GM18858 (cell line): ENCODE measurements around the gene SNTG2.
"Not testable (repeated sequence)": the region's sequence is repeated elsewhere in the genome, so short reads cannot be mapped to it uniquely, and the experiment has no call there.

ENCODE experiments used
- ATAC-seq: cut with Tn5 transposase; IDR thresholded peaks from one replicate; pipeline ENCODE4 v1.9.1; 2021; ENCODE audit not compliant: unreplicated experiment

Gene SNTG2

GRCh38 chr2:1170241-1170640 is 219.6 kb downstream of the SNTG2 start:
- ATAC-seq, result no peak

GRCh38 chr2:1170711-1171110 is 220.1 kb downstream of the SNTG2 start:
- ATAC-seq, result no peak

GRCh38 chr2:1173528-1173927 is 222.9 kb downstream of the SNTG2 start:
- no peak for ATAC-seq

GRCh38 chr2:1181893-1182292 is 231.2 kb downstream of the SNTG2 start:
- no peak for ATAC-seq

- no peak for ATAC-seq
Observed at GRCh38 chr2:1183300-1183699, 232.7 kb downstream of the SNTG2 start.

- no peak for ATAC-seq
Observed at GRCh38 chr2:1186421-1186820, 235.8 kb downstream of the SNTG2 start.

GRCh38 chr2:1187189-1187588 is 236.5 kb downstream of the SNTG2 start:
- ATAC-seq, result no peak

GRCh38 chr2:1192121-1192520 is 241.5 kb downstream of the SNTG2 start:
- ATAC-seq, result no peak

- ATAC-seq, result no peak
Observed at GRCh38 chr2:1193801-1194200, 243.2 kb downstream of the SNTG2 start.

- ATAC-seq, result no peak
Observed at GRCh38 chr2:1203772-1204171, 253.1 kb downstream of the SNTG2 start.

GRCh38 chr2:1205853-1206252 is 255.2 kb downstream of the SNTG2 start:
- ATAC-seq, result no peak

- ATAC-seq, result no peak
Observed at GRCh38 chr2:1207962-1208510, 257.4 kb downstream of the SNTG2 start.

- no peak for ATAC-seq
Observed at GRCh38 chr2:1208522-1208921, 257.9 kb downstream of the SNTG2 start.

GRCh38 chr2:1209246-1209645 is 258.6 kb downstream of the SNTG2 start:
- no peak for ATAC-seq

GRCh38 chr2:1209761-1210160 is 259.1 kb downstream of the SNTG2 start:
- ATAC-seq, result no peak

GRCh38 chr2:1210352-1210751 is 259.7 kb downstream of the SNTG2 start:
- ATAC-seq, result no peak

GRCh38 chr2:1219901-1220573 is 269.4 kb downstream of the SNTG2 start:
- no peak for ATAC-seq

GRCh38 chr2:1222056-1222455 is 271.4 kb downstream of the SNTG2 start:
- no peak for ATAC-seq

GRCh38 chr2:1223791-1224190 is 273.1 kb downstream of the SNTG2 start:
- no peak for ATAC-seq

- no peak for ATAC-seq
Observed at GRCh38 chr2:1224901-1225300, 274.3 kb downstream of the SNTG2 start.

- ATAC-seq, result no peak
Observed at GRCh38 chr2:1226766-1227165, 276.1 kb downstream of the SNTG2 start.

GRCh38 chr2:1227274-1227900 is 276.7 kb downstream of the SNTG2 start:
- no peak for ATAC-seq

- not testable (repeated sequence) for ATAC-seq
Observed at GRCh38 chr2:1229596-1229995, 278.9 kb downstream of the SNTG2 start.
